NB4 (cell line): ENCODE data around the gene NEUROG1.
A peak's percentile ranks its signal among the peaks of the same experiment; 100 is the strongest.

Experiments
- DNase-seq: peaks from one replicate; pipeline ENCODE4 v3.0.0; 2010; ENCODE audit warnings: low read depth
- H3K4me3 ChIP-seq: one replicate; pipeline ENCODE4 v1.5.1; 2011; ENCODE audit warnings: mild to moderate bottlenecking, low read depth, low read length, moderate library complexity
- MYC ChIP-seq: IDR thresholded peaks from 2 replicates; pipeline ENCODE4 v1.6.1; 2011; ENCODE audit warnings: low read depth, low read length
- POLR2A ChIP-seq: IDR thresholded peaks from 2 replicates; pipeline ENCODE4 v1.6.1; 2011; ENCODE audit warnings: mild to moderate bottlenecking; ENCODE audit not compliant: insufficient read length; ENCODE audit errors: extremely low read depth
- TF ChIP-seq, protein P1 (sequence below): IDR thresholded peaks from 2 replicates; pipeline ENCODE4 v1.6.1; 2011; ENCODE audit warnings: low read depth, low read length
- TF ChIP-seq, protein P2 (sequence below): IDR thresholded peaks from one replicate; pipeline ENCODE4 v1.5.1; 2012; ENCODE audit warnings: low read depth, low read length

Gene NEUROG1

DNA sequence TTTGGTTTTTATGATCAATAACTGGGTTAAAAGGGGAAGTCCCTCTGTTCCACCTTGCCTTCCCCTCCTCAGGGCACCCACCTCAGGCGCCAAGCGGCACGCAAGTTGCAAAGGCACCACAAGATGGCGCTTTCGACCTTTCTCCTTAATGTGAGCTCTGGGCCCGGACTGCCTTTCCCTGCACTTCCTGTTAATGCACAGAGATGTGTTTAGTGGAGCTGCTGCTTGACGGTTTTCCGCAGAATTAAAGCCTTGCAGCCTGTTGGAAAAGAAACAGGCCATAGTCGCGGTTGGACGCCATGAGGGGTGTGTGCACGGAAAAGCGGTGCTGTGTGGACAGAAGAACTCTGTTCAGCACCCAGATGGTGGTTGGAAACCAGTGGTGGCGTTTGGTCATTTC, 25.1 kb upstream of the NEUROG1 start:
- no peak overlapping the region for H3K4me3 ChIP-seq
- TF ChIP-seq MYC = no peak; the same call in 1 of the 2 replicates
- TF ChIP-seq, protein P1, sequence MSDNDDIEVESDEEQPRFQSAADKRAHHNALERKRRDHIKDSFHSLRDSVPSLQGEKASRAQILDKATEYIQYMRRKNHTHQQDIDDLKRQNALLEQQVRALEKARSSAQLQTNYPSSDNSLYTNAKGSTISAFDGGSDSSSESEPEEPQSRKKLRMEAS = peak; percentile 60
- TF ChIP-seq, protein P2, sequence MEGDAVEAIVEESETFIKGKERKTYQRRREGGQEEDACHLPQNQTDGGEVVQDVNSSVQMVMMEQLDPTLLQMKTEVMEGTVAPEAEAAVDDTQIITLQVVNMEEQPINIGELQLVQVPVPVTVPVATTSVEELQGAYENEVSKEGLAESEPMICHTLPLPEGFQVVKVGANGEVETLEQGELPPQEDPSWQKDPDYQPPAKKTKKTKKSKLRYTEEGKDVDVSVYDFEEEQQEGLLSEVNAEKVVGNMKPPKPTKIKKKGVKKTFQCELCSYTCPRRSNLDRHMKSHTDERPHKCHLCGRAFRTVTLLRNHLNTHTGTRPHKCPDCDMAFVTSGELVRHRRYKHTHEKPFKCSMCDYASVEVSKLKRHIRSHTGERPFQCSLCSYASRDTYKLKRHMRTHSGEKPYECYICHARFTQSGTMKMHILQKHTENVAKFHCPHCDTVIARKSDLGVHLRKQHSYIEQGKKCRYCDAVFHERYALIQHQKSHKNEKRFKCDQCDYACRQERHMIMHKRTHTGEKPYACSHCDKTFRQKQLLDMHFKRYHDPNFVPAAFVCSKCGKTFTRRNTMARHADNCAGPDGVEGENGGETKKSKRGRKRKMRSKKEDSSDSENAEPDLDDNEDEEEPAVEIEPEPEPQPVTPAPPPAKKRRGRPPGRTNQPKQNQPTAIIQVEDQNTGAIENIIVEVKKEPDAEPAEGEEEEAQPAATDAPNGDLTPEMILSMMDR = peak; percentile 72
- DNase-seq = peak; percentile 90

DNA sequence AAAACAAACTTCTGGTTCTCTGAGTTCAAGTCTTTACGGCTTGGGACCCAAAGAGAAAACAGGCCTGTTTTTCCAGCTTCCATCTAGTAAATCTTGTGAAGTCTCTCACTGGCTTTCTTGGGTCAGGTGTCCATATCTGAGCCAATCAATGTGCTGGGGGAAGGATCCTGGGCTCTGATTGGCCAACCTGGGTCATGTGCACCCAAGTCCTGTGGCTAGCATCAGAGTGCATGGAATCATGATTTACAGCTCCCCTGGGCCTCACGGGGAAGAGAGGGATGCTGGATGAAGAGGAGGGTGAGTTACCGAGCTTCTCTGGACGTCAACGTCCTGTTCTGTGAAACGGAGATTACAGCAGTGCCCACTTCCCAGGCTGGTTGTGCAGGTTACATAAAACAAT, 23.6 kb upstream of the NEUROG1 start:
- no peak overlapping the region for H3K4me3 ChIP-seq

DNA sequence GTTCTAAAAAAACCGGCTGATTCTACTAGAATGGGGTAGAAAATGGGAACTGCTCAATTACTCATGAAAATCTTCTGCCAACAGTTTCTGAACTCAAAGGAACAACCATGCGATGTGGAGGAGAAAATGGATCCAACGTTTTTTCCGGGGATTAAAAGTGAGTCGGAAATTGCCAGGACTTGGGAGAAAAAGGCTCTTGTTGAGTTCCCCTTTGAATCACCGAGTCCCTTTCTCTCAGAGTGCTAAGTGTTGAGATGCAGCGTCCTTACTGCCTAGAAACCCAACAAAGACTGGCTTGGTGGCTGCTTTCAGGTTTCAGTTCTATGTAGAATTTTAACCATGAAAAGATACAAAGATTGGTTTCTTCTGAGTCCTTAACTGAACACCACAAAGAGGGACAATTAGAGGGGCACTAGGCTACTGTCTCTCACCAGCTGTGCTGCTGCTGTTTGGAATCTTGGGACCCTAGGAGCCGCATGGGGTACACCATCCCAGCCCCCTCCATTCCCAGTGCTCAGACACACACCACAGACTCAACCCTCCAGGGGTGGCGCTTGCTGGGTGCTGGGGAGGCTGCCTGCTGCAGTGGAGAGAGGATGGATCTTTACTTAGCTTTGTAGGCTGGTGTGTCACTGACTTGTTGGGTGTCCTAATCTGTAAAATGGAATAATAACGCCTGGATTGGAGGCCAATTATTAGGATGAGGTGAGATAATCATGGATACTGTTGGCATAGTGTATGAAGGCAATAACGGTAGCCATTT, 21.5 kb upstream of the NEUROG1 start:
- no peak for TF ChIP-seq POLR2A
- TF ChIP-seq, protein P2 = no peak
- TF ChIP-seq MYC = no peak
- TF ChIP-seq, protein P1 = no peak
- no peak overlapping the region for H3K4me3 ChIP-seq
- DNase-seq = no peak

More for the DNA sequence above, 23.6 kb upstream of the NEUROG1 start:
- TF ChIP-seq, protein P1 = 0 out of 2 replicates have a peak, but pooled peaks have one; percentile 31
- TF ChIP-seq POLR2A = no peak
- DNase-seq = peak; percentile 41

DNA sequence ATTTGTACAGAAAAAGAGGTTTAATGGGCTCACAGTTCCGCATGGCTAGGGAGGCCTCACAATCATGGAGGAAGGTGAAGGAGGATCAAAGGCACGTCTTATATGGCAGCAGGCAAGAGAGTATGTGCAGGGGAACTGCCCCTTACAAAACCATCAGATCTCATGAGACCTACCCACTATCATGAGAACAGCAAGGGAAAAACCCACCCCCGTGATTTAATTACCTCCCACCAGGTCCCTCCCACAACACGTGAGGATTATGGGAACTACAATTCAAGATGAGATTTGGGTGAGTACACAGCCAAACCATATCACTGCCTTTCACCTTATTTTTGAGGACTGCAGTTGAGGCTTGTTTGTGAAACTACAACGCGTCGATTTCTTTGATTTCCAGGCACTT, 20.9 kb upstream of the NEUROG1 start:
- no peak for DNase-seq
- no peak overlapping the region for H3K4me3 ChIP-seq
- TF ChIP-seq, protein P2 = no peak
- TF ChIP-seq, protein P1 = no peak
- no peak for TF ChIP-seq POLR2A
- no peak for TF ChIP-seq MYC

DNA sequence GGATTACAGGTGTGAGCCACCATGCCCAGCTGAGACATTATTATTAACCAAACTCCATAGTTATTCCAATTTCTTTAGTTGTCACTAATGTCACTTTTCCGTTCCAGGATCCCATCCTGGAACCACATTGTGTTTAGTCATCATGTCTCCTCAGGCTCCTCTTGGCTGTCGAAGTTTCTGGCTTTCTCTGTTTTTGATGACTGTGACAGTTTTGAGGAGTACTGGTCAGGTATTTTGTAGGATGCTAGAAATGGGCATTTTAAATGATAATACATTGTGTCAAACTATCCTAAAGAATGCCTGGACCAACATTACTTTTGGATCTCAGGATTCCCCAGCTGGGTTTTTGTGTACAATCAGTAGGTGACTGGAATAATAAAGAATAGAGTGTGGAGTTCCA, 19.8 kb upstream of the NEUROG1 start:
- TF ChIP-seq, protein P1 = no peak
- TF ChIP-seq, protein P2 = no peak
- TF ChIP-seq MYC (no peak), POLR2A (no peak)
- DNase-seq = no peak
- H3K4me3 ChIP-seq = no peak overlapping the region

DNA sequence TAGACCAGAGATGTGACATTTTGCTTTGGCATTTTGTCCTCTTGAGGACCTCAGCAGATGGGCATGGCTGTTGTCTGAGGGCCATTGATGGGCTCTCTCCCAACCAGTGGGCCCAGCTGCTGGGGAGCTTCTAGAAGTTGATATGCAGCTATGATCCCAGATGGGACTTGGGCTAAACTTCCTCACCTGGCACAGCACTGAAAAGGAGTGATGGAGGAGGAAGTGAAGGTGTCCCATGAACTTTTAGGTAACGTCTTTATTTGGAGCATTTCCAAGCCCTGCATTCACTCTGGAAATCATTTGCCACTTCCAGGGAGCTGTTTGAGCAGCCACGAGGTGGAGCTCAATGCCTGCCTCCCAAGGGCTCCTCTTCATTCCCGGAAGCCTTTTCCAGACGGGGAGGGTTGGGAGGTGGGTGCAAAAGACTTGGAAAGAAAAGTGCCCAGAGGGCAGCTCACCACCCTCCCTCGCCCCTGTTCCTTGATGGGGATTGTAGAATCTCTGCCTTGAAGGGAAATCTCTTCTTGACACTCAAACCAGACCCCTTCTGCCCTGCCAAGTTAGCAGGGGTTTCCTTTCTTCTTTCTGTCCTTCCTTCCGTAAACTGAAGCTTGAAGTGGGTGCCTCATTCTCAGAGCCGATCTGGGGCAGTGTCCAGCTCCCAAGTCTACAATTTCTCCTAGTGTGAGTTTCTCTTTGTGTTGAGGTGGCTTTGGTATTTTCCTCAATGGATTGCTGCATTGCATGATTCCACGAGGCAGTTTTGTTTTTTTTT, 18.1 kb upstream of the NEUROG1 start:
- H3K4me3 ChIP-seq = no peak overlapping the region
- TF ChIP-seq, protein P2 = peak; percentile 23
- no peak for TF ChIP-seq POLR2A
- no peak for DNase-seq
